ENCODE measurements around the gene VAMP2.

Gene VAMP2

DNA sequence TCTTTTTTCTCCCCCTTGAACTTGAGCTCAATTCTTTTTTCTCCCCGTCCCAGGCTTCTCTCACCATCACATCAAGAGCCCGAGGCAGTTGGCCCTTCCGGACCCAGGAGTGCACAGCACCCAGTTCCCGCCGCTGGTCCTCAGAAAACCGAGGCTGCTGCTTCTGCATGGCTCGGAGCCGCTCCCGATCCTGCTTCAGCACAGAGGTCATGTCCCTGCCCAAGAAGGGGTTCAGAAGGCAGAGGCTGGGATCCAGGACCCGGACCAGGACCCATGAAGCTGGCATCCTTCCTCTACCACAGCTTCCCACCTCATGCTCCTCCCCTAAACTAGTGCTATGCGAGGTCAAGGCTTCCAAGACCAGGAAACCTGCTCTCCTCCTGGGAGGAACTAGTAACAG, 21.0 kb downstream of the VAMP2 start:
- no peak for DNase-seq

DNA sequence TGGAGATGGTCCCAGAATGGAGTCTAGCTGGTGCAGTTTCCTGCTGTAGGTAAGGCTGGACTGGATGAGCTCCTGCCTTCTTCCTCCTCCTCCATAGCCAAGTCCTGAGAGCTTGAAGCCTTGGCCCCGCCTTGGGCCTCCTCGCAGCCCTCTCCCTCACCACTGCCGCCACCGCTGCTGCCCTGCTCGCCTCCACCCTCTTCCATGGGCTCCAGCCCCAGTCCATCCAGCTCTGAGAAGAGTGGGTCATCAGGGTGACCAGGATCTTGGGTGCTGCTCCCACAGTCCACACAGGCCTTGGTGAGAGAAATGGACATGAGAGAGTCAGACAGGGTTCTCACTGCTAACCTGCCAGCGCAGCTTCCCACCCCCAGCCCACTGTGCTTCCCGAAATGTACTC, 21.7 kb downstream of the VAMP2 start:
- DNase-seq: no peak

DNA sequence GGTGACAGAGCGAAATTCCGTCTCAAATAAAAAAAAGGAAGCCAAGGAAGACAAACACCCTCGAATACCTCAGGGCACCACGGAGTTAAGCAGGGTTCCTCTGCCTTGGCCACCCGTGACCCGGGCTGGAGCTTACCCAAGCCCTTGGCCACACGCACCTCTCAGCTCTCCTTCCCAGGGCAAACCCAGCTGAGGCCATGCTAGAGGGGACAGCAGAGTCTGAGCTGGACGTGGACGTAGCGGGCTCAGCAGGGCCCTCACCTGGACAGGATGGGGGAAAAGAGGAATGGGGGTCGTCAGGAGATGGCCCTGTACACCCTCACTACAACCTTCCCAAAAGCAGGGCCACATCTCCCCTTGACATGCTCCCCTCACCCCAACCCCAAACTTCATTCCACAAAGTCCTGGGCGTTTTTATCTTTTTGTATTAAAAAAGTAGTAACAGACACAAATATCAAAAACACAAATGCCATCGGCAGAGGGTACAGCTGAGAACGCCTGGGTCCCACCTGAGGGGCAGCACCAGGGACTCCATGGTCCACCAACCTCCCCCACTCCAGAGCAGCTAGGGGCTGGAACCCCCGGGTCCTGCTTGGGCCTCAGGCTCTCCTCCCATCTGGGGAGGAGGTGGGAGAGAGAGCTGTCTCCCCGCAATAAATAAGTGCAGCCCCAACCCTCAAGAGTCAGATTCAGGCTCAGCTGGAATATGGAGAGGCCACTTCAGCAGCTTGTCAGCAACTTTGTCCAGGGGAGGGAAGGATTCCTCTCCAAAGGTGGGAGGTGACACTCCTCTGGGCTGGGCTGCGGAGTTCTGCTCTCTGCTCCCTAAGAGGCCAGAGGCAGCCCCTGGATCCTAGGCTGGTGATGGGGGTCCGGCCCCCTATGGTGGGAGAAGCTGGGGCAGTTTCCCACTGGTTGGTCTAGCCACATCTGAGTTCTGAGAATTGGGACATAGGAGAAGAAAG, 22.4 kb downstream of the VAMP2 start:
- no peak for DNase-seq

DNA sequence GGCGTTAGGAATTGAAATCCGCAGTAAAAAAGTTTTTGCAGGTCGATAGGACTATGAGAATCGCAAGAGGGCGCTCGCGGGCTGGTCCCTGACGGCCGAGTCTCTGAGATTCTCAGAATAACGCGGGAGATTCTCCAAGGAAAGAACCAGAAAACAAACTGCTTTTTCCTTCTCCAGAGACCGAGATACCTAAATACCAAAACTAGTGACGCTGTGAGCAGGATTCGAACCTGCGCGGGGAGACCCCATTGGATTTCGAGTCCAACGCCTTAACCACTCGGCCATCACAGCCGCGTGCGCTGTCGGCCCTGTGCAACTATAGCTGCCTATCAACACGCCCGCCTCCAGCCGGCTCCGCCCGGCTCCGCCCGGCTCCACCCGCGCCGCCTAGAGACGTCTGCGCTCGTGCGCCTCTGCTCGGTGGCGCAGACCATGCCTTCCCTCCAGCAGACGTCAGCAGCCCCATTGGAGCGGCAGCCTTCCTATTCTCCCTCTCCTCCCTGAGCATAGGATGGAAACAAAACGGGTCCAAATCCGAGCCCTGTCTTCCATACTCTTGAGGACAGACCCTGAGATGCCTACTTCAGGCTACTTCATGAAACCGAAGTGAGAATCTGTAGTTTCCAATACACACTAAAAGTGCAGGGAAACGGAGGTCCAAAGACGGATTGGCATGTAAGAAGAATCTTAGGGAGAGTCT, 23.9 kb downstream of the VAMP2 start:
- DNase-seq: peak; percentile 94

DNA sequence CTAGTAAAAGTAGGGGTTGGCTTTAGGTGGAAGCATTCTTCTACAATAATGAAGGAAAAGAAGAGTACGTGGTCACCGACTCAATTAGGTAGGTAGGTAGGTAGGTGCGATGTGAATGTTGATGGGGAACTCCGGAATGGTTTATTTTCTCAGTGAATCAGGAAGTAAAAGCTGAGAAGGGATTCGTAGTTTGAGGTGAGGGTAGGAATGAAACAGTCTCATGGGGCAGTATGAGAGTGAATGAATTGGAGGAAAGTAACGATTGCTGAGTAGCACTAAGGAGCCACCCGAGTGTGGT, 24.4 kb downstream of the VAMP2 start:
- no peak for DNase-seq

DNA sequence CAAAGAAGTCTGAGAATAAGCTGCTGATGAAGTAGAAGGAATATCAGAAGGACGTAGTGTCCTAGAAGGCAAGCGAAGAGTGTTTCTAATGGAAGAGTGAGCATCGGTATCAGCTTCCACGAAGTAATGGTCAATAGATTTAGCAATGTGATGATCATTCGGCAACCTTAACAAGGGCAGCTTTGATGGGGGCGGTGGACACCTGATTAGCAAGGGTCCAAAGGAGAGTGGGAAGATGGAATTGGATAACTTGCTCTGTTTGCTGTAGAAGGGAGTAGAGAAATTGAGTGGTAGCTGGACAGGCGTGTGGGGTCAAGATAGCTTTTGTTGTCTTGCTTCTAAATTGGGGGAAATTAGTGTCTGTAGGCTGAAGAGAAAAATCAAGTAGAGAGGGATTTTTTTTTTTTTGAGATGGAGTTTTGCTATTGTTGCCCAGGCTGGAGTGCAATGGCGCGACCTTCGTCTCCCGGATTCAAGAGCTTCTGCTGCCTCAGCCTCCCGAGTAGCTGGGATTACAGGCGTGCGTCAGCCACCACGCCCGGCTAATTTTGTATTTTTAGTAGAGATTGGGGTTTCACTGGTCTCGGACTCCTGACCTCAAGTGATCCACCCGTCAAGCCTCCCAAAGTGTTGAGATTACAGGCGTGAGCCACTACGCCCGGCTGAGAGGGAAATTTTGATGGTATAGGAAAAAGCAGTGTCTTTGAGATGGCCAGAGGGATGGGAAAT, 24.9 kb downstream of the VAMP2 start:
- DNase-seq: no peak

DNA sequence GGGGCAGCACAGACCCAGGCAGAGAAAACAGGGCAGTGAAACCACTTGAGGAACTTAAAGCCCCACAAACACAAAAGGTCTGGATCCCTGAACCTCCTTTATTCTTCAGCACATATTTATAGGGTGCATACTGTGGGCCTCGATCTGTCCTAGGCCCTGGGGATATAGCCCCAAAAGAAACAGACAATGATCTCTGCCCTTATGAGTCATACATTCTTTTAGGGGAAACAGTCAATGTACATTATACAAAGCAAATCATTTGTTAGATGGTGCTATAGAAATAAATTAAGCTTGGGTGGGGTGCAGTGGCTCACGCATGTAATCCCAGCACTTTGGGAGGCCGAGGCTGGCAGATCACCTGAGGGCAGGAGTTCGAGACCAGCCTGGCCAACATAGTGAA, 28.8 kb downstream of the VAMP2 start:
- no peak for DNase-seq

DNA sequence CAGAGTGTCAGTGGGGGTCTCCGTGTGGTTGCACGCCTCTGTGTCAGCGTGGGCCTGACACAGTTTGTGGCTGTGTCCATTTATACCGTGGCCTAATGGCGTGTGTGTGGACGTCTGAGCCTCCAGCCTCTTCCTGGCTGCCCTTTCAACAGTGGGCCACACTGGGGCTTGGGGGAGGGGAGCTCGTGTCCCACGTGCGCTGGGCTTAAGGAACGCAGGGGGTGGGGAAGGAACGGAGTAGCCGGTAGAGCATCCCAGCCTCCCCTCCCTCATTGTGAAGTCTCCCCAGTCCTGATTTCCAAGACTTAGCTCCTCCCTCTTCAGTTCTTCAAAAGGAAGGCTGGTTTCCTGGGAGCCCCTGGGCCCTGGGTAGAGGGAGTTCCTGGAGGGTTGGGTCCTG, 29.3 kb downstream of the VAMP2 start:
- DNase-seq: no peak

DNA sequence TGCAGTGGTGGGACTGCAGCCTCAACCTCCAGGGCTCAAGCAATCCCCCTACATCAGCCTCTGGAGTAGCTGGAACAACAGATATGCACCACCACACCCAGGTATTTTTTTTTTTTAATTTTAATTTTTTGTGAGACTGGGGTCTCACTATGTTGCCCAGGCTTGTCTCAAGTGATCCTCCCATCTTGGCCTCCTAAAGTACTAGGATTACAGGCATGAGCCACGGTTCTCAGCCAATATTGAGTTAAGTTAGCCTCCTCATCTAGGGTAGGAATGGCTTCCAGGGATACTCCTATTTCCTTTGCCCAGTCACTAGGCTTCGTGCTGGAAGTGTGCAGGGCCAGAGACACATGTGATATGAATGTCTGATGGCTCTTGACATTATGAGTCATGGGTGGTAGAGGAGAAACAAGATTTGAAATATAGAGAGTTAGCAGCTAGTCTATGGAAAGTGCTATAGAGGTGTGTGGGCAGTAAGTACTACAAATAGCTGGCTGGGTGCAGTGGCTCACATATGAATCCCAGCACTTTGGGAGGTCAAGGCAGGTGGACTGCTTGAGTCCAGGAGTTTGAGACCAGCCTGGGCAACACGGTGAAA, 30.8 kb downstream of the VAMP2 start:
- no peak for DNase-seq

DNA sequence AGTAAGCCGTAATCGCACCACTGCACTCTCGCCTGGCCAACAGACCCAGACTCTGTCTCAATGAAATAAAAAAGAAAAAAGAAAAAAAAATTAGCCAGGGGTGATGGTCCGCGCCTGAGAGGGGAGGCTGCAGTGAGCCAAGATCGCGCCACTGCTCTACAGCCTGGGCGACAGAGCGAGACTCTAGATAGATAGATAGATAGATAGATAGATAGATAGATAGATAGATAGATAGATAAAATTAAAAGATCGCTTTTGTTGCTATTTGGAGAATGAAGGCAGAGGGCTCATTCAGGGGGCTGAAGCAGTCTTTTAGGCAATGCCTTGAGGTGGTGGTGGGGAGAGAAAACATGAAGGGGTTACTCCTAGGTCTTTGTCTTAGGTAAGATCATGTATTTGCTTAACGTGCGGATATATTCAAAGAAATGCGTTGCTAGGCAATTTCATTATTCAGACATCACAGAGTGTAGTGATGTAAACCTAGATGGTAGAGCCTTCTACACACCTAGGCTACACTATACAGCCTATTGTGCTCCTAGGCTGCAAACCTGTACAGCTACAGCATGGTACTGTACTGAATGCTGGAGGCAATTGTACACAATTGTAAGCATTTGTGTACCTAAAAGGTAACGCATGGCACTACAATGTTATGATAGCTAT, 34.5 kb downstream of the VAMP2 start:
- DNase-seq: no peak

DNA sequence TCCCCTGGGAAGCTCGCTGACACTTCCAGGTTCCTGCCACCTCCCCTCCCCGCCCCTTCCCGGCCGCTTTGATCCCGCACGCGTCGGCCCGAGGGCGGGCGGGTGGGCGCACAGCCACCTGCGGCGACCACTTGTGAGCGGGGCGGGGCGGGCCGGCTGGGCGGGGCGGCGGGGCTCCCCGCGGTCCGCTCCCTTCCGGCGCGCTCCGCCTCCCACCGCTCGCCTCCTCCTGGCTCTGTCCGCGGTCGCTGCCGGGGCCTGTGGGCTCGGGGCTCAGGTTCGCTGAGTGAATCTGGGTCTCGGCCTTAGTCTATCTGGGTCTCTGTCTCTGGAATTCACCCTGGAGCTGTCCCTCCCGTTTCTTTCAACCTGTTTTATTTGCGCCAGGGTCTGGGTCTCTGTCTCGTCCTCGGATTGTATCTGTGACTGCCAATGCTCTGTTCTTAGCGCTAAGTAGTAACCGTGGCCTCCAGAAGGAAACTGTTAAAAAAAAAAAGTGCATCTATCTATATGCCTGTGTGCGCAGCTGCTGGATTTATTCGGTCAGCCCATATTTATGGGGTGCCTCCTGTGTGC, 36.2 kb downstream of the VAMP2 start:
- DNase-seq: no peak

DNA sequence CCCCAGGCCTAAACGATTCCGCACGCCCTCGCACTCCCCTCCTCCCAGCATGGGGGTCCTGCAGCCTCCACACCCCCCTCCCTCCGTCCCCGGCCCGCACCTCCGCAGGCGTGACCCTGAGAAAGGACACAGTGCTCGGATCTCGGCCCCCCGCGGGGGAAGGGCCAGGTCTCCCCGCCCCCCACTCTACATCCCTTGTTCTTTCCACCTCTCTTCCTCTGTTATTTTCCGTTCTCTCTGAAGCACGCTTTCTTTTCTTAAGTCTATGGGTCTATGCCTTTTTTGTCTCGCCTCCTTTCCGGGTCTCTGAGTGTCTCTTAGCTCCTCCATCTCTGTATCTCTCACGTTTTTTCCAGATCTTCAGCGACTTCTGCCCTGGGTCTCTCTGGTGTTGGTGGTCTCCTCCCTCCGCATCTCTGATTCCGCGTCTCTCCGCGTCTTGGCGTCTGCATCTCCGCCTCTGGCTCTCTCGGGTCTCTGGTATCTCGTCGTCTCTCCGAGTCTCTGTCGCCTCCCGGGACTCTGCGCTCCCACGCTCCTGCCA, 36.7 kb downstream of the VAMP2 start:
- no peak for DNase-seq

DNA sequence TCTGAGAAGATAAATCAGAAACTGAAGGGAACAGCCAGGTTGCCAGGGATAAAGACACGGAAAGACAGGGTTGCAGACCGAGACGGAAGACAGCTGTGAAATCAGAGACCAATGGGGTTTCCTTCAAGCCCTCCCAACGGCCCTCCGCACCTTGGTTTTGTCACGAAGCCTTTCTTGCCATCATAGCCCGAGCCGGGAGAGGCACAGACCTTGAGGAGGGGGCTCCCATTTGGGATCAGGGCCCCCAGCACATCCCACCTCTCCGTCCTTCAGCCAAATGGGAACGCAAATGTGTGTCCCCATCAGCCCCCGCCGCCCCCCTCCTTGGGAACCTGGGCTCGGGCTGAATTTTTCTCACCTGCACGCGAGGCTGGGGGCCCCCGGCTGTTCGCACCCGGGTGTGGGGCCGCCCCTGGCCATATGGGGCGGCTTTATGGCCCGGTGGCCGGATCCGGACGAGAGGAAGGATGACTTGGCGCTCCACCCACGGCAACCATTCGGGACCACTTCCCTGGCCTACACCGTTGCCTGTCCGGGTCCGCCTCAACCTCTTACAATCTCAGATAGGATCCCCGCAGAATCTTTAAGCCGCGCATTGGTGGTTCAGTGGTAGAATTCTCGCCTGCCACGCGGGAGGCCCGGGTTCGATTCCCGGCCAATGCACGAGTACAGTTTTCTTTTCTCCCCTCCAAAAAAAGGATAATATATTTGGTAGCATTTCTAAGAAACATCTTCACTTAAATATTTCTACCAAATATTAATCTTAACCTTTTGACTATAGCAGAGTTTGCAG, 37.4 kb downstream of the VAMP2 start:
- DNase-seq: peak; percentile 95

DNA sequence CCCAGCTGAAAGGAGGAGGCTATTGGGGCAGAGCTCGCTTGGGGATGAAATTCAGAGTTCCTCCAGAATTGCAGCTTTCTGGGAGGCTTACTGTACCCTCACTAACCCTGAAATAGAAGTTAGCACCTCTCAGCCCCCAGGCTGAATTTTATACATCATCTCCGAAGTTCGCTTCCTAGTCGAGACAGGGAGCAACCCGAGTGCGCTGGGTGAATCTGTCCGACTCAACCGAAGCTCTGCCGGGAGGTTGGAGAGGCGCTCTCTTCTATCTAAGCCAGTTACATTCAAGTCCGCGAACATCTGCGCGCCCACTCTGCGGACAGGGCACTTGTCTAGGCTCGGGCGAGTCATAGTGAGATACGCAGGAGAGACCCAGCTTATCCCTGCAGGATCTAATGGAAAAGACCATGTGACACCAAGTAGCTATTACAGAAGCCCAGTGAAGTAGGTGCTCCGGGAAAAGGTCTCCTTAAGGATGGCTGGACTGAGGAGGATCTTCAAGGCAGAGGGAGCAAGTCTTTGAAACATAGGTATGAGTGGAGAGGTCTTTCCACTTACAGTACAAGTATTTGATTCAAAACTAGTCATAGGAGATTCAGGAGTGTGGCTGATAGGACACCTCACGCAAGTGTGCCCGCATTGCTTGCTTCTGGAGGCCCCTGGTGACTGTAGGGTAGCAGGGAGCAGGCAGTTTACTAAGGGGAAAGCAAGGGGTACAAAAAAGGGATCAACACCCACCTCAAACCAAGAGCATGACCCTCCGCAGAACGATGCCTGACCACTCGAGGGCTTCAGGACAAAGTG, 38.2 kb downstream of the VAMP2 start:
- DNase-seq: no peak

DNA sequence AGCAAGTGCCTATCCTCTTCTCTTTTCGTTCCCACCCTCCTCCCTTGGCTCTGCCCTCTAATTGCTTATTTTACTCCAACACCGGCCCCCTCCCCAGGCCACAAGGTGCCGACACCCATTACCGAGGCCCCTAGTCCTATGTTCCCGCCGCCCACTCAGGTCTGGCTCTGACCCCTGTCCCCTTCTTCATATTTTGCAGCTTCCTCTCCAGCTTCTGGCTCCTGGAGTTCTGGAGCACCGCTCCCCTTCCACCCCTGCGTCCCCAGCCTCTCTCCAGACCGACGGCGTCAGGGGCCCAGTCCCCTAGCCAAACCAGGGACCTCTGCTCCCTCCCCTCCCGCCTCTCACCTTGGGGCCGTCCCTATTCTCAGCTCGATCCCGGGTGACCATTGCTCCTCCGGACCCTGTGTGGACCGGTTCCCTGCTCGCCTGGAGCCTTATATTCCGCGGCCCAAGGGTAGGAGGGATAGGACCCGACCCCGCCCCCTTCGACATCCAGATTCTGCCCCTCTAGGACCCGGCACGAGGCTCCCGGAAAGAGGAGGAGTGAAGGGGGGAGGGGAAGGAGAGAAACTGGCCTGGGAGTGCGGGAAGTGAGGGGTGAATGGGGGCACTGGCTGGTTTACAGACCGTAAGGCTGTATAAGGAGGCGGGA, 38.9 kb downstream of the VAMP2 start, which contains the start of gene HES7:
Gene HES7 (minus strand): TSS at position 412 of the 655 bp plus-strand sequence. CDS start 22 bp downstream, at position 390.
- DNase-seq: no peak

DNA sequence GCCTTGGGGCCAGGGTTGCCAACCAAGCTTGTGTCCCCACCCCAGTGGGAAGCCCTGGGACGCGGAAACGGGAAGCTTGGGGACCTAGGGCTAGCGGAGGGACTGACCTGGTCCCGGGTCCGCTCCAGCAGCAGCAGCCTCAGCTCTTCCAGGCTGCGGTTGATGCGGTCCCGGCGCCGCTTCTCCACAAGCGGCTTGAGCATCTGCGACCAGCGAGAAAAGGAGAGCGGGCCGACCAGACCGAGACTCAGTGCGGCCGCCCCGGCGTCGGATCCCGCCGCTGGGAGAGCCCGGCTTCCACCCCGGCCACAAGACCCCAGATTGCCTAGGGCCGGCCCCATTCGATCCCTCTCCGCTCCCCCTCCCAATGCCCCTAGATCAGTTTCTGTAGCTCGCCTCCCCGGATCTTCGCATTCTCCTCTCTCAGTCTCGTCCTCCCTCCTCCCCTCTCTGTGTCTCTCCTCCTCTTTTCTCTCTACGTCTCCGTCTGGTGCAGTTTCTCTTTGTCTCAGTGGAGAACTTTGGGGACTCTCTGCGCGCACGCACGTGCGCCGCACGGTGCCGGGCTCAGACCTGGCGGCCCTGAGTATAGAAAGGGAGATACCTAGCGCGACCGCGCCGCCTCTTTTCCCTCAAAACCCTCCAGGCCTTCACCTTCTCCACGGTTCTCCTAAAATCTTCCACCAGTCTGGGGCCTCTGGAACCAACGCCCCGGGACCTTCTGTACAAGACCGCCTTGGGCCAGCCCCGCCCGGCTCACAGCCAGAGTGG, 39.6 kb downstream of the VAMP2 start:
- DNase-seq: no peak

DNA sequence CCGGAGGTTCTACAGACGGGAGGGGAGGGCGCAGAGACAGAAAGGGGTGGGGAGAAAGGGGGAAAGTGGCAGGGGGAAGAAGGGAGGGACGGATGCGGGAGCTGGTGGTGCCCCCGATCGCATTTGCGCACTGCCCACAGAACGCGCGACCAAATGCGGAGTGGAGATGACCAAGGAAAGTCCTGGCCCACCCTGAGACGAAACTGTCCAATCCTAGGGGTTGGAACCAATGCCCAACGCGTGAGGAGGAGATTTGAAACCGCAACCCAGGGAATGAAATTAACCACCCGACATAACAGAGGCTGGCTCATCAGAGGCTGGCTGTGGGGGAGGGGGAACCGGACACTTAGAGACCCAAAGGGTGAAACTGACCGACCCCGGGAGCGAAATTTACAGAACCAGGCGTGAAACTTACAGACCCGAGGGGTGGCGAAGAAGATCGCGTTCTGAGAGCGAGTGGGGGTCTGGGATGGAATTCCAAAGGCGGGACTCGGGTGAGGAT, 40.3 kb downstream of the VAMP2 start:
- no peak for DNase-seq

DNA sequence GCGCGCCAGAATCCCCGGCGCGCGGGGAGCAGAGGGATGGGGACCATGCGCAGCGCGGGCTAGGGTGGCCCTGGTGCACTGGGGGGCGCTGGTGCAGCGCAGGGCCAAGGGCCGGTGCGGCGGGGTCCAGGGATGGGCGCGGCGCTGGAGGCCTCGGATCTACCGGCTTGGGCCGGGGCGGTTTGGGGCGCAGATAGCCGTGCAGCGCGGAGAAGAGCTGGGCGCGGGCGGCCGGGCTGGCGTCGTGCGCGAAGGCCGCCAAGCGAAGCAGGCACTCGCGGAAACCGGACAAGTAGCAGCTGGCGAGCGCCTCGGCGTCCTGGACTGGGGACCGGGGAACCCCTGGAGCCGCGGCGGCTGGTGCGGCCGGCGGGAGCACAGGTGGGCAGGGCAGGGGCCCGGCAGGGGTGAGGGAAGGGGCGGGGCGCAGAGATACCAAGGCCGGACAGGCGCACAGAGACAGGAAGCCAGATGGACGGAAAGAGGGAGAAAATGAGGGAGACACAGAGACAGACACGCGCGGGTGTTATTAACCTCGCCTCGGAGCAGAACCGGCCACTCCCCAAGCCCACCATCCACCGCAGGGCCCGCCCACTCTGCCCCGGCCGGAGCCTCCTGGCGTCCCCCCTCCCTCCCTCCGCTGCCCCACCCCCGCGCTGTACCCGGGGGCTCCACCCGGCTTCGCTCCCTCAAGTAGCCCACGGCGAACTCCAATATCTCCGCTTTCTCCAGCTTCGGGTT, 40.9 kb downstream of the VAMP2 start:
- DNase-seq: no peak

Data from activated T-cell treated with anti-CD3 and anti-CD28 coated beads for 4 hours (primary cell).